ENCODE measurements around the gene RAB30.

GRCh38 chr11:82978422-82979099, 93.1 kb downstream of the RAB30 start:
- TF ChIP-seq ZNF274 (IDR thresholded peaks at IDR 0.05; ENCODE audit: low read depth, low read length) (no peak), YY1 (IDR thresholded peaks at IDR 0.05; ENCODE audit: insufficient read depth, insufficient read length) (no peak), SUZ12 (IDR thresholded peaks at IDR 0.05; ENCODE audit: extremely low read depth, insufficient read depth, insufficient read length) (no peak)

Measured in NT2/D1 (cell line).